Gastrocnemius medialis (tissue), 4 donors: ENCODE measurements around the gene B4GALT2. TPM values are rescaled to one million over a fixed set of nuclear protein-coding genes. Genes with fewer than 3 reads are reported as not detected.

Source experiments
- ATAC-seq, 2 donors: fragments of 150-250 bp; one replicate each; pipeline ENCODE4 v1.9.1; 2016
- DNase-seq, 2 donors: peaks; one replicate each; pipeline ENCODE4 v3.0.0-alpha.2; 2019
- H3K27ac ChIP-seq, 4 donors: fragments of 200-600 bp; sonication (generic); 1 replicate in 1 of 4; 2 replicates in 3 of 4; pipeline ENCODE4 v1.5.1; 2016 to 2018; ENCODE audit warnings: mild to moderate bottlenecking in 2 of 4, moderate library complexity in 1 of 4
- H3K27me3 ChIP-seq, 3 donors: fragments of 200-600 bp; sonication (generic) in 2 of 3; 1 replicate in 1 of 3; 2 replicates in 2 of 3; pipeline versions ENCODE4 v1.5.1 to v1.6.0; 2016 to 2019; ENCODE audit warnings: mild to moderate bottlenecking in 1 of 3, moderate library complexity in 1 of 3
- H3K36me3 ChIP-seq, 2 donors: fragments of 200-600 bp; sonication (generic) in 1 of 2; one replicate each; pipeline ENCODE4 v1.5.1; 2017 to 2018
- H3K4me1 ChIP-seq, 2 donors: fragments of 200-600 bp; sonication (generic) in 1 of 2; one replicate each; pipeline ENCODE4 v1.5.1; 2016 to 2017; ENCODE audit warnings: mild to moderate bottlenecking in 2 of 2
- H3K4me3 ChIP-seq, 4 donors: fragments of 200-600 bp; sonication (generic) in 3 of 4; 1 replicate in 1 of 4; 2 replicates in 3 of 4; pipeline ENCODE4 v1.5.1; 2016 to 2019; ENCODE audit warnings: mild to moderate bottlenecking in 2 of 4
- H3K9me3 ChIP-seq, 3 donors: fragments of 200-600 bp; sonication (generic) in 2 of 3; 1 replicate in 1 of 3; 2 replicates in 2 of 3; pipeline ENCODE4 v1.5.1; 2016 to 2019
- POLR2A ChIP-seq, 2 donors: fragments of 450-650 bp; IDR thresholded peaks; one replicate each; pipeline ENCODE4 v1.6.1; 2017; ENCODE audit warnings: antibody characterized with exemption in 2 of 2, mild to moderate bottlenecking in 2 of 2, moderate library complexity in 2 of 2
- in situ Hi-C, 4 donors: fragments of 200-750 bp; cut with MboI; loops; one replicate each; pipeline versions ENCODE4 v1.15.0 to v1.8.0; 2017; ENCODE audit warnings: low sequenced_read_pairs in 4 of 4
- intact Hi-C: fragments of 100-400 bp; cut with DNase I; formaldehyde crosslinking; loops from one replicate; pipeline ENCODE4 v1.15.1; 2023; ENCODE audit warnings: low total_unique reads
- total RNA-seq, 4 donors: library from RNA; depleted of rRNA; stranded (reverse); fragments of >200 nt; gene quantifications; one replicate each; pipeline versions ENCODE4 v1.1.0 to v1.2.3, GENCODE V29; 2016
- TF ChIP-seq, protein P1 (sequence below), 5 experiments: fragments of 450-650 bp in 3 of 5; fragments of 200-600 bp in 2 of 5; sonication (generic) in 2 of 5; IDR thresholded peaks in 4 of 5; conservative IDR thresholded peaks in 1 of 5; 1 replicate in 4 of 5; 2 replicates in 1 of 5; pipeline ENCODE4 v1.5.1; 2016 to 2019; ENCODE audit warnings: antibody characterized with exemption in 5 of 5, mild to moderate bottlenecking in 3 of 5, moderate library complexity in 3 of 5

The B4GALT2 gene
- total RNA-seq, 4 donors from 2014 or later: 63.5 to 97.8 (median 72.1) TPM

DNA sequence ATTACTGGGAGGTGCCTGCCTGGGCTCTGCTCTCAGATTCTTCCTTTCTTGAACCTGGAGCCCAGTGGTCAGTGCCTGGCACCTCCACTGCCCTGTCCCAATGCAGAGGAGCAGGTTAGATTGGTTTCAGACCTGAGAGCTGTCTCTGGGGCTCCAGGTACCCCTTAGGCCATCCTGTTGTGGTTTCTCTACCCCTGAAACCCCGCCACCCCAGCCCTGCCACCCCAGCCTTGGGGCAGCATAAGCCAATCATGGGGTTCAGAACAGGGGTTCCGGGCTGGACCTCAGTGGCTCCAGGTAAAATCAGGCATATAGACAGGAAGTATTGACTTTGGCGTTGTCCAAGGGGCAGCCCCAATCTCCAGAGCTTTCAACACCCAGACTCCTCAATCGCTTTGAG, 55.4 kb downstream of the B4GALT2 start:
- no peak overlapping the region for H3K4me3 ChIP-seq
- ATAC-seq: no peak
- H3K9me3 ChIP-seq: no peaks in the 10 kb centered on the region
- H3K36me3 ChIP-seq: no peaks in the 10 kb centered on the region
- TF ChIP-seq POLR2A (IDR thresholded peaks at IDR 0.05): no peak
- TF ChIP-seq, protein P1, sequence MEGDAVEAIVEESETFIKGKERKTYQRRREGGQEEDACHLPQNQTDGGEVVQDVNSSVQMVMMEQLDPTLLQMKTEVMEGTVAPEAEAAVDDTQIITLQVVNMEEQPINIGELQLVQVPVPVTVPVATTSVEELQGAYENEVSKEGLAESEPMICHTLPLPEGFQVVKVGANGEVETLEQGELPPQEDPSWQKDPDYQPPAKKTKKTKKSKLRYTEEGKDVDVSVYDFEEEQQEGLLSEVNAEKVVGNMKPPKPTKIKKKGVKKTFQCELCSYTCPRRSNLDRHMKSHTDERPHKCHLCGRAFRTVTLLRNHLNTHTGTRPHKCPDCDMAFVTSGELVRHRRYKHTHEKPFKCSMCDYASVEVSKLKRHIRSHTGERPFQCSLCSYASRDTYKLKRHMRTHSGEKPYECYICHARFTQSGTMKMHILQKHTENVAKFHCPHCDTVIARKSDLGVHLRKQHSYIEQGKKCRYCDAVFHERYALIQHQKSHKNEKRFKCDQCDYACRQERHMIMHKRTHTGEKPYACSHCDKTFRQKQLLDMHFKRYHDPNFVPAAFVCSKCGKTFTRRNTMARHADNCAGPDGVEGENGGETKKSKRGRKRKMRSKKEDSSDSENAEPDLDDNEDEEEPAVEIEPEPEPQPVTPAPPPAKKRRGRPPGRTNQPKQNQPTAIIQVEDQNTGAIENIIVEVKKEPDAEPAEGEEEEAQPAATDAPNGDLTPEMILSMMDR (IDR thresholded peaks at IDR 0.05 in 4 of 5, conservative IDR thresholded peaks at IDR 0.05 in 1 of 5): no peak
- peaks cover 18 to 30% of the 10 kb centered on the region in 2 donors for H3K4me1 ChIP-seq
- DNase-seq: no peak
- no peak overlapping the region for H3K27ac ChIP-seq
- H3K27me3 ChIP-seq: no peaks in the 10 kb centered on the region
- intact Hi-C loops (loop anchor here (5.0 to 10.0 kb wide), 2 partner anchors 42 to 270 kb away; partner anchors contain the start of gene CCDC24), in situ Hi-C loops (loop anchor here in 3 of 4 donors (25.0 kb wide), 2 partner anchors 272 to 497 kb away; partner anchors contain the start of gene PTPRF (in 2 of the 3))

DNA sequence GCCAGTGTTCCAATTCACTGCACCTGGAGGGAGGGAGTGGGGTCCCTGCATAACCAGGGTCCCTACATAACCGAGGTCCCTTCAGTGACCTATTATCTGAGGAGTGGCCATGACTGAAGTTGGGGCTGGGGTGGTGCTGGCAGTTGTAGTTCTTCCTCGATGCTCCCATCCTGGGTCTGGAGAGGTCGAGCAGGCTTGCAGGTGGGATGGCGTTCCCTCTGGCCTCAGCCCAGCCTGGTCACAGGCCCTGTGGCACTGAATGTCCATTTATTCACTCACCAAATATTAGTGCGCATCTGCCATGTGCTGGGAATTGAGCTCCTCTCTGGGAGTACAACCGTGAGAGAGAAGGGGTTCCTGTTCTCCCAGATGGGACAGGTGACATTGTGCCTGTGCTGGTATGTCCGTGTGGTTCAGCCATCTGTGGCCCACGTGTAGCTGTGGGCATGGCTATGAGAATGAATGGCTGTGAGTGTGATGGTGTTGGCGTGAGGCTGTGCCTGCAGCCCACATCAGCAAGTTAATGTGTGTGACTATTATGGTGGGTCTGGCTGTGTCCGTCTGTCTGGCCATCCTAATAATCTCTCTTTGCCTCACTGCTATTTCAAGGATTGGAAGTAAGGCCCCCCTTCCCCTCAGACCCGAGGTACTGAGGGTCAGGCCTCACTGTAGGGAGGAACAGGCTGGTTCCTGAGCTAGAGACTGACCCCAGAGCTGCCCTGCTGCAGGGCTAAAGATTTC, 56.1 kb downstream of the B4GALT2 start:
- ATAC-seq: no peak
- no peaks in the 10 kb centered on the region for H3K27me3 ChIP-seq
- in situ Hi-C loops: loop anchor here in 3 of 4 donors (25.0 kb wide), 2 partner anchors 273 to 498 kb away; partner anchors contain the start of gene PTPRF (in 2 of the 3)
- H3K4me3 ChIP-seq: no peak overlapping the region
- DNase-seq: no peak
- no peaks in the 10 kb centered on the region for H3K36me3 ChIP-seq
- intact Hi-C loops: loop anchor here (5.0 to 10.0 kb wide), 2 partner anchors 43 to 270 kb away; partner anchors contain the start of gene CCDC24
- TF ChIP-seq, protein P1 (IDR thresholded peaks at IDR 0.05 in 4 of 5, conservative IDR thresholded peaks at IDR 0.05 in 1 of 5): no peak
- no peak for TF ChIP-seq POLR2A (IDR thresholded peaks at IDR 0.05)
- peaks cover 17 to 28% of the 10 kb centered on the region in 2 donors for H3K4me1 ChIP-seq
- H3K9me3 ChIP-seq: no peaks in the 10 kb centered on the region
- peak overlapping the region in 2 of 4 donors; percentile 42 to 51 for H3K27ac ChIP-seq

DNA sequence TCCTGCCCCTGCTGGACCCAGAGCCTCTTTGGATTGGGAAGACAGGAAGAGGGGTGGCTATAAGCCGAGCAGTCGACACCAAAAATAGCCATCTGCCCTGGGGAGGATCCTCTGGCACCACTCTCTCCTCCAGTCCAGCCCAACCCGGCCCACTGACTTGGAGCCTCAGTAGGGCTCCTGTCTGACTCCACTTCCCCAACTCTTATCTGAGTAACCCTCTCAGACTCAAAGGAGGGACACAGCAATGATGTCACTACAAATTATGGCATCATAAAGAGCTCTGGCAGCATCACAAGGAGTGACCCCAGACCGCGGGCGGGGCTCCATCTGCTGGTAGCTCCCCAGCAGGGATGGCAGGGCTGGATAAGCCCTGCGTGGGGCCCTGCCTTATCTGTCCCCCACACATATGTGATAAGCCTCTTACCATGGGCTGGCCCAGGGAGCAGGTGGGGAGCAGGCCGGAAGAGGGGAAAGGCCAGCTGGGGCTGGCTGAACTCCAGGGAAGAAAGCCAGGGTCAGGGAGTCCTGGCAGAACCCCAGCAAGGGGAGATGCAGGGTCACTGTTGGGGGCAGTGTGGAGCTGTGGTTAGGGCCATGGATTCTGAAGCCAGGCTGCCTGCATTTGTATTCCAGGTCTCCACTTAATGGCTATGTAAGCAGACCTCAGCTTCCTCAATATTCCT, 56.9 kb downstream of the B4GALT2 start:
- no peaks in the 10 kb centered on the region for H3K27me3 ChIP-seq
- in situ Hi-C loops: loop anchor here in 3 of 4 donors (25.0 kb wide), 2 partner anchors 274 to 499 kb away; partner anchors contain the start of gene PTPRF (in 2 of the 3)
- ATAC-seq: peak in 1 of 2 donors; percentile 7
- no peaks in the 10 kb centered on the region for H3K9me3 ChIP-seq
- peak overlapping the region in 3 of 4 donors; percentile 34 to 51 (median 42) for H3K27ac ChIP-seq
- no peak overlapping the region for H3K4me3 ChIP-seq
- peaks cover 17 to 24% of the 10 kb centered on the region in 2 donors for H3K4me1 ChIP-seq
- intact Hi-C loops: loop anchor here (1.0 to 10.0 kb wide), 2 partner anchors 31 to 271 kb away; no protein-coding TSS in a partner anchor
- no peak for DNase-seq
- TF ChIP-seq, protein P1 (IDR thresholded peaks at IDR 0.05 in 4 of 5, conservative IDR thresholded peaks at IDR 0.05 in 1 of 5): no peak
- no peak for TF ChIP-seq POLR2A (IDR thresholded peaks at IDR 0.05)
- H3K36me3 ChIP-seq: no peaks in the 10 kb centered on the region

DNA sequence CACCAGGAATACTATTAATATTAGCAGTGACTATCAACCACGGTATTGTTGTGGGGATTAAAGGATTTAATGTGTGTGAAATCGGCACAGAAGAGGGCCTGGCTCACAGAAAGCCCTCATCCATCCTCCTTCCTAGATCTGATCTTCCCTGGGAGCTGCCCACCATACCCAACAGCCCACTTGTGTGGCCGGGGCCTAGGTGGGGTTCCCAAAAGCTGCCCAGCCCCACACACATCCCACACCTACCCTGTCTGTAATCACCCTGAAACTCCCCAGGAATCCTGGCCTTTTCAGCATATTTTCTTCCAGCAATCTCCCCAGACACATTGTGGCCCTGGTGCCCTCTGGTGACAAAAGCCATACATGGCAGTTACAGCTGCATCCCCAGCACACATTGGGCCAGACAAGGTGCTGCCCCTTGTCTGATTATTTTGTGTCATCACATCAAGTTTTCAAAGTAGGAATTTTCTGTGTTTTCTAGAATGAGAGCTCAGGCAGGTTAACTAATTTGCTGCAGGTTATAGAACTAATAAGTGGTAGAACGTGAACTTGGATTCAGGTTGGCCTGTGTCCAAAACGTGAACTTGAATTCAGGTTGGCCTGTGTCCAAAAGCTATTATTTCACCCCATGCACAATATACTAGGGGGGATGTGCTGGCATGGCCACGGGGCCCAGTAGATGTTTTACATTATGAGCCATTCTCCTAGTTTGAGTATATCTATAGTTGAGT, 57.6 kb downstream of the B4GALT2 start:
- no peak overlapping the region for H3K4me3 ChIP-seq
- H3K9me3 ChIP-seq: no peaks in the 10 kb centered on the region
- in situ Hi-C loops (loop anchor here in 3 of 4 donors (25.0 kb wide), 2 partner anchors 274 to 499 kb away; partner anchors contain the start of gene PTPRF (in 2 of the 3)), intact Hi-C loops (loop anchor here (1.0 to 10.0 kb wide), 2 partner anchors 31 to 272 kb away; no protein-coding TSS in a partner anchor)
- DNase-seq: peak; percentile 39 to 59
- H3K27ac ChIP-seq: peak overlapping the region in 2 of 4 donors; percentile 34 to 51
- peak; percentile 69 to 73 for ATAC-seq
- H3K4me1 ChIP-seq: peaks cover 17% of the 10 kb centered on the region in 2 donors
- H3K36me3 ChIP-seq: no peaks in the 10 kb centered on the region
- TF ChIP-seq, protein P1 (IDR thresholded peaks at IDR 0.05 in 4 of 5, conservative IDR thresholded peaks at IDR 0.05 in 1 of 5): peak; percentile 70 to 82 (median 80)
- TF ChIP-seq POLR2A (IDR thresholded peaks at IDR 0.05): no peak
- no peaks in the 10 kb centered on the region for H3K27me3 ChIP-seq
